Measurements from ENCODE around the gene SLC23A3.

- TF ChIP-seq EP300 (IDR thresholded peaks at IDR 0.05) (no peak), CTCF (IDR thresholded peaks at IDR 0.05) (no peak), POLR2A (IDR thresholded peaks at IDR 0.05) (no peak)
These were observed 41.1 kb upstream of the SLC23A3 start for GRCh38 chr2:219210886-219211362.
